ENCODE data around the gene AURKB. TPM values are rescaled to one million over a fixed set of nuclear protein-coding genes. Genes with fewer than 3 reads are reported as not detected.
A peak's percentile ranks its signal among the peaks of the same experiment; 100 is the strongest.

Gene AURKB
- total RNA-seq, 1 donor from 2014 or later: 52.7 TPM

- Mint-ChIP-seq H3K27ac (peak overlapping the region; percentile 81), H3K4me1 (ENCODE audit: low read depth) (peaks cover 11% of the 10 kb centered on the region), H3K9me3 (ENCODE audit: low read depth) (no peaks in the 10 kb centered on the region), H3K36me3 (ENCODE audit: insufficient read depth) (peaks cover 16% of the 10 kb centered on the region), H3K4me3 (ENCODE audit: low read depth) (no peak overlapping the region), H3K27me3 (no peaks in the 10 kb centered on the region)
- TF ChIP-seq CTCF (IDR thresholded peaks at IDR 0.05; ENCODE audit: unreplicated experiment): no peak
- DNase-seq (ENCODE audit: low spot score, unreplicated experiment): no peak
Observed at GRCh38 chr17:8224891-8225812, 14.8 kb upstream of the AURKB start.

DNA sequence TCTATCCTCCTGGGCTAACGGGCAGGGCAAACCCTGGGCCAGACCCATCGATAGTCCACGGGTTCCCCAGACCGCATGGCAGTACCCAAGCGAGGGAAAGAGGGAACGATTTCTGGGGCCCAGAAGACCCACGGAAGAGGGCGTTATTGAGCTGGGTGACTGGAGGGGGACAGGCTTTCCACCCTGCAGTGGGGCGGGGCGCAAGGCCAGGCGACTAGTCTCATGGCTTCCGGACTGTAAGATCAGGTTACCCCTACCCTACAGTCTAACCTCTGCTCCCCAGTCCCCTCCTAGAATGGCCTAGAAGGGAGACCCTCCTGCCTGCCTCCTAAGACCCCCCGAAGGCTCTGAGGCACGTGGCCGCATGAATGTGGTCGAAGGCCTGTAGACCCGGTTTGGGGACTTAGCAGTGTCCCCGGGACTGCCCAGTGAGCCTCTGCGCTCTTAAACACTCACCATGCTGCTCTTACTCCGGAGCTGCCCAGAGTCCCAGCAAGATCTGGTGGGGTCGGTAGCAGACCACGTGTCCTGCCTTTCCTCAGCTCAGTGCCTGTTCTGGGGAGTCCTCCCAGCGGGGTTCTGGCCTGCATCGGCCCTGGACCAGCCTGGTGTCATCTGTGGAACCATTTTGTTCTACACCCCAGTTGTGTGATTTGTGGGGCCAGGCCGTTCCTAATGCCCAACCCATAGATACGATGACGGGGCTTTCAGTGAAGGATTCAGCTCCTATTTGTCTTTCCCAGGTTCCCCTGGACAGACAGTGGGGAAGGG lies 13.2 kb upstream of the AURKB start:
- no peaks in the 10 kb centered on the region for H3K27me3 Mint-ChIP-seq
- DNase-seq (ENCODE audit: low spot score, unreplicated experiment): peak; percentile 36

GRCh38 chr17:8222630-8223355 lies 12.4 kb upstream of the AURKB start:
- peak overlapping the region; percentile 95 for H3K4me3 Mint-ChIP-seq (ENCODE audit: low read depth)
- no peaks in the 10 kb centered on the region for H3K27me3 Mint-ChIP-seq
- peaks cover 6% of the 10 kb centered on the region for H3K36me3 Mint-ChIP-seq (ENCODE audit: insufficient read depth)

More for the DNA sequence above, 13.2 kb upstream of the AURKB start:
- peak; percentile 20 for TF ChIP-seq CTCF (IDR thresholded peaks at IDR 0.05; ENCODE audit: unreplicated experiment)
- peaks cover 11% of the 10 kb centered on the region for H3K4me1 Mint-ChIP-seq (ENCODE audit: low read depth)
- H3K27ac Mint-ChIP-seq: peak overlapping the region; percentile 100
- peak overlapping the region; percentile 95 for H3K4me3 Mint-ChIP-seq (ENCODE audit: low read depth)
- no peaks in the 10 kb centered on the region for H3K9me3 Mint-ChIP-seq (ENCODE audit: low read depth)
- H3K36me3 Mint-ChIP-seq (ENCODE audit: insufficient read depth): peaks cover 7% of the 10 kb centered on the region

DNA sequence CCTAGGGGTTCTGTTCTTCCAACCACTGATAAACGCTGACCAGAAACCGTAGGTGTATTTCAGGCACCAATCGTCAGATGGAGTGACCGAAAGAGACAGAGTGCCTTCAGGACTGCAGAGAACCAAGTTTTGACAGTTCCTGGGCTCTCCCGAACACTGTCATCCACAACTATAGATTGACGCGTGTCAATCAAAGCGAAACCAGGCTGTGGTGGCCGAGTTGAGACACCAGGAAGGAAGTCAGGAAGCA lies 11.9 kb upstream of the AURKB start:
- Mint-ChIP-seq H3K27me3 (no peaks in the 10 kb centered on the region), H3K4me1 (ENCODE audit: low read depth) (peaks cover 13% of the 10 kb centered on the region)
- DNase-seq (ENCODE audit: low spot score, unreplicated experiment): no peak

More at GRCh38 chr17:8222630-8223355, 12.4 kb upstream of the AURKB start:
- H3K27ac Mint-ChIP-seq: peak overlapping the region; percentile 100
- TF ChIP-seq CTCF (IDR thresholded peaks at IDR 0.05; ENCODE audit: unreplicated experiment): no peak
- H3K9me3 Mint-ChIP-seq (ENCODE audit: low read depth): no peaks in the 10 kb centered on the region
- H3K4me1 Mint-ChIP-seq (ENCODE audit: low read depth): peaks cover 13% of the 10 kb centered on the region
- peak; percentile 89 for DNase-seq (ENCODE audit: low spot score, unreplicated experiment)

More for the DNA sequence above, 11.9 kb upstream of the AURKB start:
- Mint-ChIP-seq H3K36me3 (ENCODE audit: insufficient read depth) (peaks cover 1% of the 10 kb centered on the region), H3K4me3 (ENCODE audit: low read depth) (peak overlapping the region; percentile 95), H3K27ac (peak overlapping the region; percentile 100), H3K9me3 (ENCODE audit: low read depth) (no peaks in the 10 kb centered on the region)
- TF ChIP-seq CTCF (IDR thresholded peaks at IDR 0.05; ENCODE audit: unreplicated experiment): no peak

All from progenitor cell of endocrine pancreas (in vitro differentiated cells).